SK-N-SH (cell line): ENCODE data around the gene CCSER1. TPM values are rescaled to one million over a fixed set of nuclear protein-coding genes. Genes with fewer than 3 reads are reported as not detected.

ENCODE experiments used
- CTCF ChIA-PET: fragments of 300-600, 350-600 bp; formaldehyde crosslinking; extraction: SDS; loops from one replicate; lab custom pipeline; 2021; lab: Yijun Ruan, JAX
- POLR2A ChIA-PET: fragments of 350-600 bp; sonication (Branson Sonifier 250); formaldehyde crosslinking; extraction: SDS; loops from one replicate; lab custom pipeline; 2020; ENCODE audit warnings: antibody characterized with exemption, inconsistent platforms; lab: Yijun Ruan, JAX
- DNase-seq: peaks from one replicate; pipeline ENCODE4 v3.0.0; 2012
- H2AFZ ChIP-seq: fragments of 200-600 bp; sonication (generic); 2 replicates; pipeline ENCODE4 v1.8.1; 2016; ENCODE audit warnings: antibody characterized with exemption, mild to moderate bottlenecking, low read depth
- H3F3A ChIP-seq: fragments of 200-600 bp; sonication (generic); replicated peaks from 2 replicates; pipeline ENCODE3; 2016; ENCODE audit warnings: antibody characterized with exemption, mild to moderate bottlenecking; ENCODE audit not compliant: insufficient read depth
- H3K27ac ChIP-seq, 2 experiments: fragments of 200-500 bp in 1 of 2; fragments of 200-600 bp in 1 of 2; sonication (Bioruptor generic) in 1 of 2; sonication (generic), shearing (Covaris generic) in 1 of 2; 2 replicates each; pipeline versions ENCODE4 v1.5.1 to v1.6.1; 2014 to 2016; ENCODE audit warnings: low read depth in 2 of 2, inconsistent platforms in 1 of 2, low read length in 1 of 2, mild to moderate bottlenecking in 1 of 2, mixed read lengths in 1 of 2
- H3K27me3 ChIP-seq: fragments of 200-600 bp; sonication (generic), shearing (Covaris generic); 2 replicates; pipeline ENCODE4 v1.6.1; 2016; ENCODE audit warnings: mixed run types; ENCODE audit not compliant: insufficient read depth
- H3K36me3 ChIP-seq, 2 experiments: fragments of 200-500 bp in 1 of 2; fragments of 200-600 bp in 1 of 2; sonication (Bioruptor generic) in 1 of 2; sonication (generic) in 1 of 2; replicated peaks in 1 of 2; 2 replicates each; pipeline versions ENCODE3 to v1.5.1; 2014 to 2016; ENCODE audit warnings: low read length in 1 of 2, mild to moderate bottlenecking in 1 of 2; ENCODE audit not compliant: insufficient read depth in 2 of 2, control insufficient read depth in 1 of 2
- H3K4me1 ChIP-seq, 2 experiments: fragments of 200-500 bp in 1 of 2; fragments of 200-600 bp in 1 of 2; sonication (Bioruptor generic) in 1 of 2; sonication (generic), shearing (Covaris generic) in 1 of 2; 2 replicates each; pipeline versions ENCODE4 v1.5.1 to v1.6.1; 2014 to 2016; ENCODE audit warnings: low read depth in 1 of 2, low read length in 1 of 2, mixed run types in 1 of 2; ENCODE audit not compliant: insufficient read depth in 2 of 2, control insufficient read depth in 1 of 2
- H3K4me2 ChIP-seq: fragments of 200-600 bp; sonication (generic), shearing (Covaris generic); 2 replicates; pipeline ENCODE4 v1.6.1; 2017; ENCODE audit warnings: mixed run types
- H3K4me3 ChIP-seq, 2 experiments: fragments of 200-500 bp in 1 of 2; fragments of 200-600 bp in 1 of 2; sonication (Bioruptor generic) in 1 of 2; sonication (generic), shearing (Covaris generic) in 1 of 2; 2 replicates each; pipeline versions ENCODE4 v1.5.1 to v1.8.1; 2014 to 2016; ENCODE audit warnings: low read depth in 2 of 2, inconsistent platforms in 1 of 2, low read length in 1 of 2, mild to moderate bottlenecking in 1 of 2, mixed read lengths in 1 of 2, moderate library complexity in 1 of 2
- H3K79me2 ChIP-seq: fragments of 200-600 bp; sonication (generic); 2 replicates; pipeline ENCODE4 v1.8.1; 2017; ENCODE audit warnings: mild to moderate bottlenecking; ENCODE audit not compliant: insufficient read depth
- H3K9ac ChIP-seq: fragments of 200-600 bp; sonication (generic); 2 replicates; pipeline ENCODE4 v1.6.1; 2017; ENCODE audit warnings: mixed run types
- H3K9me2 ChIP-seq: fragments of 200-600 bp; sonication (generic); 2 replicates; pipeline ENCODE4 v1.6.1; 2017; ENCODE audit warnings: mixed run types
- H3K9me3 ChIP-seq: fragments of 200-600 bp; sonication (generic); 2 replicates; pipeline ENCODE4 v1.6.1; 2017; ENCODE audit warnings: mixed run types, mild to moderate bottlenecking, moderate library complexity
- H4K20me1 ChIP-seq: fragments of 200-600 bp; sonication (generic); 2 replicates; pipeline ENCODE4 v1.6.1; 2017; ENCODE audit warnings: mild to moderate bottlenecking, mixed run types; ENCODE audit not compliant: insufficient read depth
- CHD2 ChIP-seq: fragments of 150-350 bp; IDR thresholded peaks from 2 replicates; pipeline ENCODE4 v1.6.1; 2018; ENCODE audit warnings: low read length; ENCODE audit not compliant: partially characterized antibody
- EP300 ChIP-seq, 2 experiments: IDR thresholded peaks; 2 replicates each; pipeline versions ENCODE4 v1.4.0 to v1.6.1; 2012; ENCODE audit warnings: borderline replicate concordance in 1 of 2, low read depth in 1 of 2, low read length in 1 of 2
- EZH2phosphoT487 ChIP-seq: fragments of 200-600 bp; sonication (generic); IDR thresholded peaks from 2 replicates; pipeline ENCODE4 v1.6.1; 2017; ENCODE audit warnings: low read depth, mixed run types, mild to moderate bottlenecking, antibody characterized with exemption, moderate library complexity, borderline replicate concordance
- FOSL2 ChIP-seq: IDR thresholded peaks from 2 replicates; pipeline ENCODE4 v1.4.0; 2012; ENCODE audit warnings: low read depth, mild to moderate bottlenecking, moderate library complexity, borderline replicate concordance
- MEF2A ChIP-seq: IDR thresholded peaks from 2 replicates; pipeline ENCODE4 v1.4.0; 2012; ENCODE audit warnings: low read depth, borderline replicate concordance
- MXI1 ChIP-seq: IDR thresholded peaks from 2 replicates; pipeline ENCODE4 v1.6.1; 2012; ENCODE audit warnings: mild to moderate bottlenecking, low read depth, low read length, improper control_type of control experiment
- NFIC ChIP-seq: IDR thresholded peaks from 2 replicates; pipeline ENCODE4 v1.4.0; 2012; ENCODE audit warnings: borderline replicate concordance
- POLR2AphosphoS5 ChIP-seq: IDR thresholded peaks from 2 replicates; pipeline ENCODE4 v1.6.1; 2012; ENCODE audit warnings: low read depth, low read length
- RAD21 ChIP-seq: IDR thresholded peaks from 2 replicates; pipeline ENCODE4 v1.6.1; 2012; ENCODE audit warnings: mild to moderate bottlenecking, low read length
- RFX5 ChIP-seq: IDR thresholded peaks from 2 replicates; pipeline ENCODE4 v1.6.1; 2012; ENCODE audit warnings: mild to moderate bottlenecking, improper control_type of control experiment, low read length
- RXRA ChIP-seq: IDR thresholded peaks from 2 replicates; pipeline ENCODE4 v1.4.0; 2012; ENCODE audit warnings: low read depth, mild to moderate bottlenecking, borderline replicate concordance
- SMC3 ChIP-seq: IDR thresholded peaks from 2 replicates; pipeline ENCODE4 v1.6.1; 2012; ENCODE audit warnings: low read depth, low read length, improper control_type of control experiment
- TAF1 ChIP-seq: IDR thresholded peaks from 2 replicates; pipeline ENCODE4 v1.6.1; 2012; ENCODE audit warnings: low read depth, mild to moderate bottlenecking, low read length, moderate library complexity, borderline replicate concordance
- TEAD4 ChIP-seq: IDR thresholded peaks from 2 replicates; pipeline ENCODE4 v1.4.0; 2012; ENCODE audit warnings: mild to moderate bottlenecking, borderline replicate concordance; ENCODE audit not compliant: insufficient read depth
- YY1 ChIP-seq: IDR thresholded peaks from 2 replicates; pipeline ENCODE4 v1.4.0; 2012; ENCODE audit warnings: low read depth, mild to moderate bottlenecking
- WGBS: methylation state at CpG from one replicate; pipeline ENCODE4 v1.1.6; 2017; ENCODE audit warnings: low lambda C conversion rate; 5-methylcytosine and 5-hydroxymethylcytosine counted together
- polyA plus RNA-seq, 3 experiments: library from polyadenylated mRNA; depleted of rRNA; stranded (reverse); fragments of >200 nt; gene quantifications; 2 replicates each; pipeline ENCODE4 v1.2.3, GENCODE V29; 2012
- TF ChIP-seq, protein P1 (sequence below): fragments of 150-350 bp; IDR thresholded peaks from 2 replicates; pipeline ENCODE4 v1.6.1; 2016; ENCODE audit warnings: mild to moderate bottlenecking, low read depth, low read length
- TF ChIP-seq, protein P2 (sequence below): IDR thresholded peaks from 2 replicates; pipeline ENCODE4 v1.4.0; 2012; ENCODE audit warnings: low read depth, borderline replicate concordance
- TF ChIP-seq, protein P3 (sequence below): fragments of 200-600 bp; sonication (generic); IDR thresholded peaks from 2 replicates; pipeline ENCODE4 v1.6.1; 2017; ENCODE audit warnings: antibody characterized with exemption, mild to moderate bottlenecking, moderate library complexity
- TF ChIP-seq, protein P4 (sequence below): IDR thresholded peaks from 2 replicates; pipeline ENCODE4; 2012
- TF ChIP-seq, protein P5 (sequence below): IDR thresholded peaks from 2 replicates; pipeline ENCODE4 v1.4.0; 2012; ENCODE audit warnings: low read depth, borderline replicate concordance

The CCSER1 gene
- polyA plus RNA-seq, 1 of the 3 experiments (the other 2 are of a cell fraction): 0.05 TPM

DNA sequence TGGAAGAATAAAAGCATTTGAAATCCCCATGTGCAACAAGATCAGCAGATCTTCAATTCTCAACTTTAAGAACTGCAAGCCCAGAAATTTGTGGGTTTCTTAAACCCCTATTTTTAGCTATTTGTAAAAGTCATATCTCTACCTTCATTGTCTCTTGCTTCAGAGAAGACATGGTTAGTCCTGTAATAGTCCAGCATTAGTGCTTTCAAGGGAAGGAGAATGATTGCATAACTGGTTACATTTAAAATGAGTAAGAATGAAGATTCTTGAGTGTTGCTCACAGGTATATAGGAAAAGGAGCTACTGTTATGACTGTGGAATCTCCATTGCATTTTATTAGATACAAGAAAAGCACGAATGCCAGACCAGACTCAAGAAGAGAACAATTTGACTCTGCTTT lies 84.0 kb downstream of the CCSER1 start:
- no peak overlapping the region for H2AFZ ChIP-seq
- DNase-seq: no peak
- H3K36me3 ChIP-seq: no peaks in the 10 kb centered on the region
- no peaks in the 10 kb centered on the region for H3K79me2 ChIP-seq
- POLR2A ChIA-PET: no interaction called here
- 32% methylated on average over 1 of the region's 1 CpG for WGBS
- no peak overlapping the region for H3K4me2 ChIP-seq
- no peaks in the 10 kb centered on the region; a peak in 1 of 4 replicates for H3K4me1 ChIP-seq
- no peaks in the 10 kb centered on the region for H3F3A ChIP-seq
- no peaks in the 10 kb centered on the region for H3K27me3 ChIP-seq
- H3K9ac ChIP-seq: no peak overlapping the region
- no peak overlapping the region for H3K4me3 ChIP-seq
- CTCF ChIA-PET: no interaction called here
- no peaks in the 10 kb centered on the region for H3K9me3 ChIP-seq
- TF ChIP-seq YY1: no peak
- no peak for TF ChIP-seq TAF1
- TF ChIP-seq RAD21: no peak
- no peak for TF ChIP-seq SMC3
- TF ChIP-seq, protein P1, sequence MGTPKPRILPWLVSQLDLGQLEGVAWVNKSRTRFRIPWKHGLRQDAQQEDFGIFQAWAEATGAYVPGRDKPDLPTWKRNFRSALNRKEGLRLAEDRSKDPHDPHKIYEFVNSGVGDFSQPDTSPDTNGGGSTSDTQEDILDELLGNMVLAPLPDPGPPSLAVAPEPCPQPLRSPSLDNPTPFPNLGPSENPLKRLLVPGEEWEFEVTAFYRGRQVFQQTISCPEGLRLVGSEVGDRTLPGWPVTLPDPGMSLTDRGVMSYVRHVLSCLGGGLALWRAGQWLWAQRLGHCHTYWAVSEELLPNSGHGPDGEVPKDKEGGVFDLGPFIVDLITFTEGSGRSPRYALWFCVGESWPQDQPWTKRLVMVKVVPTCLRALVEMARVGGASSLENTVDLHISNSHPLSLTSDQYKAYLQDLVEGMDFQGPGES: no peak
- TF ChIP-seq NFIC: no peak
- no peak for TF ChIP-seq FOSL2
- TF ChIP-seq MXI1: no peak
- no peak for TF ChIP-seq RFX5
- TF ChIP-seq RXRA: no peak
- TF ChIP-seq, protein P2, sequence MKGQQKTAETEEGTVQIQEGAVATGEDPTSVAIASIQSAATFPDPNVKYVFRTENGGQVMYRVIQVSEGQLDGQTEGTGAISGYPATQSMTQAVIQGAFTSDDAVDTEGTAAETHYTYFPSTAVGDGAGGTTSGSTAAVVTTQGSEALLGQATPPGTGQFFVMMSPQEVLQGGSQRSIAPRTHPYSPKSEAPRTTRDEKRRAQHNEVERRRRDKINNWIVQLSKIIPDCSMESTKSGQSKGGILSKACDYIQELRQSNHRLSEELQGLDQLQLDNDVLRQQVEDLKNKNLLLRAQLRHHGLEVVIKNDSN: no peak
- TF ChIP-seq MEF2A: no peak
- TF ChIP-seq EP300 (IDR thresholded peaks at IDR 0.05; ENCODE audit: borderline replicate concordance in 1 of 2, low read depth in 1 of 2, low read length in 1 of 2): no peak
- TF ChIP-seq EZH2phosphoT487: no peak
- TF ChIP-seq, protein P3, sequence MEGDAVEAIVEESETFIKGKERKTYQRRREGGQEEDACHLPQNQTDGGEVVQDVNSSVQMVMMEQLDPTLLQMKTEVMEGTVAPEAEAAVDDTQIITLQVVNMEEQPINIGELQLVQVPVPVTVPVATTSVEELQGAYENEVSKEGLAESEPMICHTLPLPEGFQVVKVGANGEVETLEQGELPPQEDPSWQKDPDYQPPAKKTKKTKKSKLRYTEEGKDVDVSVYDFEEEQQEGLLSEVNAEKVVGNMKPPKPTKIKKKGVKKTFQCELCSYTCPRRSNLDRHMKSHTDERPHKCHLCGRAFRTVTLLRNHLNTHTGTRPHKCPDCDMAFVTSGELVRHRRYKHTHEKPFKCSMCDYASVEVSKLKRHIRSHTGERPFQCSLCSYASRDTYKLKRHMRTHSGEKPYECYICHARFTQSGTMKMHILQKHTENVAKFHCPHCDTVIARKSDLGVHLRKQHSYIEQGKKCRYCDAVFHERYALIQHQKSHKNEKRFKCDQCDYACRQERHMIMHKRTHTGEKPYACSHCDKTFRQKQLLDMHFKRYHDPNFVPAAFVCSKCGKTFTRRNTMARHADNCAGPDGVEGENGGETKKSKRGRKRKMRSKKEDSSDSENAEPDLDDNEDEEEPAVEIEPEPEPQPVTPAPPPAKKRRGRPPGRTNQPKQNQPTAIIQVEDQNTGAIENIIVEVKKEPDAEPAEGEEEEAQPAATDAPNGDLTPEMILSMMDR: no peak
- TF ChIP-seq POLR2AphosphoS5: no peak
- no peak for TF ChIP-seq TEAD4
- TF ChIP-seq, protein P4, sequence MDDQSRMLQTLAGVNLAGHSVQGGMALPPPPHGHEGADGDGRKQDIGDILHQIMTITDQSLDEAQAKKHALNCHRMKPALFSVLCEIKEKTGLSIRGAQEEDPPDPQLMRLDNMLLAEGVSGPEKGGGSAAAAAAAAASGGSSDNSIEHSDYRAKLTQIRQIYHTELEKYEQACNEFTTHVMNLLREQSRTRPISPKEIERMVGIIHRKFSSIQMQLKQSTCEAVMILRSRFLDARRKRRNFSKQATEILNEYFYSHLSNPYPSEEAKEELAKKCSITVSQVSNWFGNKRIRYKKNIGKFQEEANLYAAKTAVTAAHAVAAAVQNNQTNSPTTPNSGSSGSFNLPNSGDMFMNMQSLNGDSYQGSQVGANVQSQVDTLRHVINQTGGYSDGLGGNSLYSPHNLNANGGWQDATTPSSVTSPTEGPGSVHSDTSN: no peak
- TF ChIP-seq, protein P5, sequence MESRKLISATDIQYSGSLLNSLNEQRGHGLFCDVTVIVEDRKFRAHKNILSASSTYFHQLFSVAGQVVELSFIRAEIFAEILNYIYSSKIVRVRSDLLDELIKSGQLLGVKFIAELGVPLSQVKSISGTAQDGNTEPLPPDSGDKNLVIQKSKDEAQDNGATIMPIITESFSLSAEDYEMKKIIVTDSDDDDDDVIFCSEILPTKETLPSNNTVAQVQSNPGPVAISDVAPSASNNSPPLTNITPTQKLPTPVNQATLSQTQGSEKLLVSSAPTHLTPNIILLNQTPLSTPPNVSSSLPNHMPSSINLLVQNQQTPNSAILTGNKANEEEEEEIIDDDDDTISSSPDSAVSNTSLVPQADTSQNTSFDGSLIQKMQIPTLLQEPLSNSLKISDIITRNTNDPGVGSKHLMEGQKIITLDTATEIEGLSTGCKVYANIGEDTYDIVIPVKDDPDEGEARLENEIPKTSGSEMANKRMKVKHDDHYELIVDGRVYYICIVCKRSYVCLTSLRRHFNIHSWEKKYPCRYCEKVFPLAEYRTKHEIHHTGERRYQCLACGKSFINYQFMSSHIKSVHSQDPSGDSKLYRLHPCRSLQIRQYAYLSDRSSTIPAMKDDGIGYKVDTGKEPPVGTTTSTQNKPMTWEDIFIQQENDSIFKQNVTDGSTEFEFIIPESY: no peak
- TF ChIP-seq CHD2: no peak
- H3K9me2 ChIP-seq: no peaks in the 10 kb centered on the region
- no peak overlapping the region for H3K27ac ChIP-seq
- H4K20me1 ChIP-seq: no peaks in the 10 kb centered on the region
